K562 (cell line): ENCODE measurements around the gene CNOT6L. TPM values are rescaled to one million over a fixed set of nuclear protein-coding genes. Genes with fewer than 3 reads are reported as not detected.

Experiments
- ATAC-seq: fragments of 200-7000 bp; cut with Tn5 transposase; 3 replicates; pipeline ENCODE4 v1.9.1; 2020; ENCODE audit warnings: moderate library complexity
- BruUV-seq: library from RNA; stranded (reverse); fragments of 400-500 nt; replicated peaks from 2 replicates; lab custom pipeline; 2021; lab: Mats Ljungman, UMichigan
- CTCF ChIA-PET: fragments of 300-600 bp; formaldehyde crosslinking; extraction: SDS; loops from one replicate; lab custom pipeline; 2021; ENCODE audit warnings: low intra/inter-chr PET ratio; lab: Yijun Ruan, JAX
- POLR2A ChIA-PET: fragments of 300-600, 350-650 bp; sonication (Branson Sonifier 250); formaldehyde crosslinking; extraction: SDS; loops from one replicate; lab custom pipeline; 2021; ENCODE audit warnings: antibody characterized with exemption, inconsistent platforms; lab: Yijun Ruan, JAX
- DNase-seq, 4 experiments: peaks; one replicate each; pipeline versions ENCODE4 v3.0.0 to v3.0.0-alpha.2; 2011 to 2018; ENCODE audit warnings: low spot score in 3 of 4, mixed read lengths in 3 of 4; ENCODE audit errors: extremely low read depth in 1 of 4
- FAIRE-seq: peaks from 2 replicates; lab custom pipeline; 2011; peaks lifted over from hg19 to GRCh38; lab: Jason Lieb, UNC
- H2AFZ ChIP-seq: 2 replicates; pipeline ENCODE4 v1.6.0; 2011; ENCODE audit warnings: low read depth, low read length, control low read depth, inconsistent platforms
- H3K27ac ChIP-seq: fragments of 200-600 bp; 3 replicates; pipeline ENCODE4 v1.8.0; 2011; ENCODE audit warnings: low read depth, mild to moderate bottlenecking, control low read depth, inconsistent platforms, low read length, moderate library complexity, mixed read lengths; ENCODE audit errors: extremely low read depth
- H3K27me3 ChIP-seq, 2 experiments: fragments of 300-600 bp in 1 of 2; 2 replicates in 1 of 2; 3 replicates in 1 of 2; pipeline versions ENCODE4 v1.6.0 to v1.8.0; 2011; ENCODE audit warnings: inconsistent platforms in 2 of 2, low read length in 2 of 2, mild to moderate bottlenecking in 1 of 2, mixed read lengths in 1 of 2, moderate library complexity in 1 of 2; ENCODE audit not compliant: control insufficient read depth in 2 of 2, insufficient read depth in 2 of 2
- H3K36me3 ChIP-seq: fragments of 300-600 bp; 3 replicates; pipeline ENCODE4 v1.8.0; 2011; ENCODE audit warnings: mild to moderate bottlenecking, low read length, inconsistent platforms; ENCODE audit not compliant: control insufficient read depth, insufficient read depth
- H3K4me1 ChIP-seq, 2 experiments: fragments of 200-600 bp in 1 of 2; replicated peaks in 1 of 2; 2 replicates in 1 of 2; 3 replicates in 1 of 2; pipeline versions ENCODE4 v1.5.1 to v1.8.0; 2011; ENCODE audit warnings: inconsistent platforms in 2 of 2, low read length in 2 of 2, mild to moderate bottlenecking in 1 of 2, mixed read lengths in 1 of 2, moderate library complexity in 1 of 2; ENCODE audit not compliant: control insufficient read depth in 2 of 2, insufficient read depth in 2 of 2
- H3K4me2 ChIP-seq: 2 replicates; pipeline ENCODE4 v1.6.1; 2011; ENCODE audit warnings: low read length, control low read depth, inconsistent platforms, mixed read lengths; ENCODE audit not compliant: insufficient read depth
- H3K4me3 ChIP-seq: fragments of 200-600 bp; sonication (generic), shearing (Covaris generic); 2 replicates; pipeline ENCODE4 v1.5.1; 2016; ENCODE audit warnings: control low read depth, inconsistent platforms
- H3K79me2 ChIP-seq: fragments of 200-600 bp; 3 replicates; pipeline ENCODE4 v1.8.0; 2011; ENCODE audit warnings: low read length, inconsistent platforms; ENCODE audit not compliant: control insufficient read depth, insufficient read depth
- H3K9ac ChIP-seq, 2 experiments: 2 replicates each; pipeline versions ENCODE4 v1.6.0 to v1.6.1; 2011; ENCODE audit warnings: low read depth in 2 of 2, low read length in 2 of 2, control low read depth in 1 of 2, inconsistent platforms in 1 of 2, mild to moderate bottlenecking in 1 of 2, mixed read lengths in 1 of 2; ENCODE audit not compliant: insufficient read depth in 1 of 2
- H3K9me1 ChIP-seq: one replicate; pipeline ENCODE4 v1.6.0; 2011; ENCODE audit warnings: inconsistent platforms, mild to moderate bottlenecking, low read length, moderate library complexity; ENCODE audit not compliant: control insufficient read depth, insufficient read depth
- H3K9me3 ChIP-seq: replicated peaks from 2 replicates; pipeline ENCODE4 v1.5.1; 2011; ENCODE audit warnings: low read depth, low read length, inconsistent platforms; ENCODE audit not compliant: control insufficient read depth, insufficient read depth
- H4K20me1 ChIP-seq: replicated peaks from 2 replicates; pipeline ENCODE4 v1.6.1; 2011; ENCODE audit warnings: low read length, inconsistent platforms, mixed read lengths; ENCODE audit not compliant: control insufficient read depth, insufficient read depth
- CBFA2T3 ChIP-seq: fragments of 450-650 bp; IDR thresholded peaks from 2 replicates; pipeline ENCODE4 v1.6.1; 2017
- CTCF ChIP-seq, 3 experiments: IDR thresholded peaks in 2 of 3; conservative IDR thresholded peaks in 1 of 3; 2 replicates each; pipeline ENCODE4 v1.5.1; 2011 to 2012; ENCODE audit warnings: low read length in 3 of 3, mild to moderate bottlenecking in 3 of 3, control low read depth in 2 of 3, improper control_type of control experiment in 1 of 3, inconsistent platforms in 1 of 3, low read depth in 1 of 3, mixed read lengths in 1 of 3, moderate library complexity in 1 of 3; ENCODE audit not compliant: insufficient read depth in 2 of 3
- HDAC2 ChIP-seq: fragments of 450-650 bp; IDR thresholded peaks from 2 replicates; pipeline ENCODE4 v1.6.1; 2016; ENCODE audit warnings: mild to moderate bottlenecking
- PBX2 ChIP-seq, 2 experiments: IDR thresholded peaks in 1 of 2; conservative IDR thresholded peaks in 1 of 2; 2 replicates each; pipeline ENCODE4 v1.6.1; 2016; ENCODE audit warnings: low read depth in 2 of 2, mild to moderate bottlenecking in 1 of 2, missing compliant biosample characterization in 1 of 2, missing genetic modification characterization in 1 of 2, moderate library complexity in 1 of 2
- RAD21 ChIP-seq, 2 experiments: fragments of 250-450 bp in 1 of 2; fragments of 450-650 bp in 1 of 2; sonication (Bioruptor Pico) in 1 of 2; formaldehyde crosslinking in 1 of 2; IDR thresholded peaks in 1 of 2; conservative IDR thresholded peaks in 1 of 2; 2 replicates each; pipeline versions ENCODE4 v1.4.0 to v1.8.0; 2020 to 2022; ENCODE audit warnings: mild to moderate bottlenecking in 2 of 2, moderate library complexity in 1 of 2
- TCF3 ChIP-seq: sonication (generic); formaldehyde crosslinking; IDR thresholded peaks from 2 replicates; pipeline ENCODE4 v1.4.0; 2020; ENCODE audit warnings: mild to moderate bottlenecking, missing genetic modification reagents
- ZFP36 ChIP-seq: fragments of 150-350 bp; IDR thresholded peaks from 2 replicates; pipeline ENCODE4 v1.6.1; 2018; ENCODE audit warnings: low read length, low read depth; ENCODE audit not compliant: partially characterized antibody
- ZNF282 ChIP-seq: sonication (generic); formaldehyde crosslinking; IDR thresholded peaks from 2 replicates; pipeline ENCODE4 v1.8.1; 2023; ENCODE audit warnings: missing genetic modification reagents
- ZNF699 ChIP-seq: fragments of 250-450 bp; sonication (Bioruptor Pico); IDR thresholded peaks from 2 replicates; pipeline ENCODE4 v1.8.0; 2021; ENCODE audit warnings: mild to moderate bottlenecking, moderate library complexity; ENCODE audit not compliant: insufficient replicate concordance
- ZNF766 ChIP-seq: fragments of 200-800 bp; sonication (Bioruptor generic); conservative IDR thresholded peaks from 2 replicates; pipeline ENCODE4 v1.6.1; 2016; ENCODE audit warnings: missing genetic modification characterization, missing compliant biosample characterization
- WGBS: fragments of 100-300 bp; shearing (Covaris generic); methylation state at CpG from one replicate; pipeline ENCODE4 v1.1.6; 2016; ENCODE audit warnings: low coverage, mixed read lengths; ENCODE audit not compliant: insufficient coverage; ENCODE audit errors: missing lambda C conversion rate; 5-methylcytosine and 5-hydroxymethylcytosine counted together
- in situ Hi-C: fragments of 300-500 bp; cut with MboI; formaldehyde crosslinking; loops from 4 replicates; pipeline ENCODE4 v1.15.0; 2018; ENCODE audit warnings: inconsistent platforms, mixed read lengths
- intact Hi-C: fragments of 100-400 bp; cut with micrococcal nuclease; formaldehyde crosslinking; loops from 2 replicates; pipeline ENCODE4 v1.14.2; 2022
- polyA plus RNA-seq, 8 experiments: library from polyadenylated mRNA; depleted of rRNA in 4 of 8; stranded (reverse) in 5 of 8; unstranded in 3 of 8; fragments of >200 nt; fragmentation: Nextera tagmentation in 2 of 8; fragmentation: Illumina TruSeq in 1 of 8; extraction: Ambion mirVana in 2 of 8; extraction: Trizol in 1 of 8; gene quantifications; 2 replicates each; pipeline versions ENCODE4 v1.2.1 to v1.2.3, GENCODE V29; 2011 to 2014; ENCODE audit warnings: inconsistent platforms in 1 of 8, missing spikeins in 1 of 8
- total RNA-seq, 7 experiments: library from RNA; depleted of rRNA in 6 of 7; stranded (reverse); fragments of >200 nt in 6 of 7; fragmentation: Illumina TruSeq in 2 of 7; extraction: Trizol in 2 of 7; gene quantifications; 2 replicates each; pipeline versions ENCODE4 v1.2.1 to v1.2.3, GENCODE V29; 2011 to 2021; ENCODE audit warnings: low replicate concordance in 1 of 7
- TF ChIP-seq, protein P1 (sequence below): sonication (generic); formaldehyde crosslinking; IDR thresholded peaks from 2 replicates; pipeline ENCODE4 v1.8.0; 2022; ENCODE audit warnings: missing genetic modification reagents, mild to moderate bottlenecking, moderate library complexity, borderline replicate concordance

The CNOT6L gene
- total and polyA plus RNA-seq, 9 of the 15 experiments (the other 6 are each of a cell fraction or from before 2014, with no cell fraction given) = 3.7 to 27.9 (median 6.5) TPM

DNA sequence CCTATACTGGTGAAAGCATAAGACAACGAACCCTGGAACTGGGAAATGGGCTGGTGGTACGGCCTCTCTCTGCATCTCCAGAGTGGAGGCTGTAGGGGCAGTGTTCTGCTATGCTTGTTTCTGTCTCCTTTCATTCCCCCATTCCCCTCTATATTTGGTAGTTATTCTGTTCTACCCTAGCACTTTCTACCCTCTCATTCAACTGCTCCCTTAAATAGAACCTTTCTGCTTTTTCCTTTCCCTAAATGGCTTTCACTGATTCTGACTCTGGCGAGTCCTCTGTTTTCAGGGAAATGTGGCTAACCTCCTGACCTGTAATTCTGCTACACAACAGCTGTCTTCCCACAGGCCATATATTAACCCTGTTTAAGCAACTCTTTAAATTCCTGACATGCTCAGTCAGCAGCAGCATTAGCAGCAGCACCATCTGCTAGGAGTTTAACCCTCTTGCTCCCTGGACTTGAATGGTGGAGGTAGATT, 119.4 kb downstream of the CNOT6L start:
- BruUV-seq = no TSS peak
- no peaks in the 10 kb centered on the region for H3K9me3 ChIP-seq
- no peaks in the 10 kb centered on the region for H3K9me1 ChIP-seq
- no peak overlapping the region for H3K4me2 ChIP-seq
- ATAC-seq (peak; percentile 87), DNase-seq (peak in 2 of 4 experiments; percentile 13 to 33), FAIRE-seq (no peak)
- no peaks in the 10 kb centered on the region for H3K36me3 ChIP-seq
- in situ Hi-C loops (no loop called here), intact Hi-C loops (loop anchor here (10.0 kb wide), 1 partner anchor 315 kb away; no protein-coding TSS in a partner anchor)
- H3K27ac ChIP-seq = no peak overlapping the region
- CTCF ChIA-PET = no interaction called here
- H4K20me1 ChIP-seq = no peaks in the 10 kb centered on the region
- no peaks in the 10 kb centered on the region for H3K79me2 ChIP-seq
- no peaks in the 10 kb centered on the region; a peak in 1 of 5 replicates for H3K27me3 ChIP-seq
- POLR2A ChIA-PET = no interaction called here
- no peak overlapping the region for H3K9ac ChIP-seq
- no peak overlapping the region for H3K4me3 ChIP-seq
- no peak overlapping the region for H2AFZ ChIP-seq
- whole genome bisulfite sequencing = 6% methylated on average over 3 of the region's 3 CpGs
- H3K4me1 ChIP-seq = no peaks in the 10 kb centered on the region; a peak in 1 of 5 replicates
- TF ChIP-seq CBFA2T3 (peak; percentile 36; the same call in 1 of the 2 replicates), HDAC2 (no peak), ZNF766 (peak; percentile 68; the same call in 1 of the 2 replicates), CTCF (IDR thresholded peaks at IDR 0.05 in 2 of 3, conservative IDR thresholded peaks at IDR 0.05 in 1 of 3; ENCODE audit: insufficient read depth in 2 of 3, low read depth in 1 of 3, low read length in 3 of 3) (peak in 1 of 3 experiments; percentile 29; a peak in 2 of 6 replicates), ZFP36 (no peak), TCF3 (CRISPR knock-in tag) (peak; percentile 24; the same call in 1 of the 2 replicates), RAD21 (CRISPR knock-in tag; conservative IDR thresholded peaks at IDR 0.05 in 1 of 2, IDR thresholded peaks at IDR 0.05 in 1 of 2) (peak in 1 of 2 experiments; percentile 17; a peak in 1 of 4 replicates), ZNF282 (CRISPR knock-in tag) (no peak), ZNF699 (CRISPR knock-in tag) (no peak), PBX2 (CRISPR knock-in tag; IDR thresholded peaks at IDR 0.05; ENCODE audit: low read depth) (no peak), PBX2 (tag; conservative IDR thresholded peaks at IDR 0.05; ENCODE audit: low read depth) (peak; percentile 47; the same call in 1 of the 2 replicates)
- TF ChIP-seq, protein P1, sequence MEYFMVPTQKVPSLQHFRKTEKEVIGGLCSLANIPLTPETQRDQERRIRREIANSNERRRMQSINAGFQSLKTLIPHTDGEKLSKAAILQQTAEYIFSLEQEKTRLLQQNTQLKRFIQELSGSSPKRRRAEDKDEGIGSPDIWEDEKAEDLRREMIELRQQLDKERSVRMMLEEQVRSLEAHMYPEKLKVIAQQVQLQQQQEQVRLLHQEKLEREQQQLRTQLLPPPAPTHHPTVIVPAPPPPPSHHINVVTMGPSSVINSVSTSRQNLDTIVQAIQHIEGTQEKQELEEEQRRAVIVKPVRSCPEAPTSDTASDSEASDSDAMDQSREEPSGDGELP (CRISPR knock-in tag) = peak; percentile 23; the same call in 1 of the 2 replicates
